ENCODE results near the gene PLCXD3. TPM values are rescaled to one million over a fixed set of nuclear protein-coding genes. Genes with fewer than 3 reads are reported as not detected.

The PLCXD3 gene
- total and polyA plus RNA-seq, 10 donors: 0.07 to 0.61 (median 0.20) TPM

GRCh38 chr5:41306005-41306404 is 204.4 kb downstream of the PLCXD3 start:
- Histone ChIP-seq H3K4me3 (no peak overlapping the region), H3K36me3 (no peaks in the 10 kb centered on the region), H3K9me3 (no peaks in the 10 kb centered on the region), H3K27me3 (replicated peaks in 1 of 7) (no peaks in the 10 kb centered on the region), H3K4me1 (no peaks in the 10 kb centered on the region), H3K27ac (no peak overlapping the region)
- TF ChIP-seq CTCF (IDR thresholded peaks at IDR 0.05 in 8 of 11, conservative IDR thresholded peaks at IDR 0.05 in 3 of 11): no peak
- no peak for TF ChIP-seq POLR2AphosphoS5 (IDR thresholded peaks at IDR 0.05)
- no peak for TF ChIP-seq POLR2A (IDR thresholded peaks at IDR 0.05)
- 92 to 100% (median 98%) methylated on average over 1 of the region's 1 CpG for WGBS, 5 donors
- intact Hi-C loops (cut with DNase I; ENCODE audit: low total_unique reads): no loop called here
- no peak for DNase-seq

GRCh38 chr5:41305056-41305455 is 205.3 kb downstream of the PLCXD3 start:
- no peak overlapping the region for H3K27ac ChIP-seq
- intact Hi-C loops (cut with DNase I; ENCODE audit: low total_unique reads): no loop called here
- TF ChIP-seq CTCF (IDR thresholded peaks at IDR 0.05 in 8 of 11, conservative IDR thresholded peaks at IDR 0.05 in 3 of 11): no peak
- no peak for TF ChIP-seq POLR2AphosphoS5 (IDR thresholded peaks at IDR 0.05)
- no peak for TF ChIP-seq POLR2A (IDR thresholded peaks at IDR 0.05)

GRCh38 chr5:41296066-41296465 is 214.3 kb downstream of the PLCXD3 start:
- Histone ChIP-seq H3K36me3 (no peaks in the 10 kb centered on the region), H3K9me3 (peaks cover 0 to 2% (median 0%) of the 10 kb centered on the region in 8 donors), H3K4me3 (no peak overlapping the region), H3K4me1 (no peaks in the 10 kb centered on the region), H3K27me3 (replicated peaks in 1 of 7) (no peaks in the 10 kb centered on the region), H3K27ac (no peak overlapping the region)
- TF ChIP-seq CTCF (IDR thresholded peaks at IDR 0.05 in 8 of 11, conservative IDR thresholded peaks at IDR 0.05 in 3 of 11): no peak
- TF ChIP-seq POLR2AphosphoS5 (IDR thresholded peaks at IDR 0.05): no peak
- no peak for TF ChIP-seq POLR2A (IDR thresholded peaks at IDR 0.05)
- intact Hi-C loops (cut with DNase I; ENCODE audit: low total_unique reads): no loop called here
- no peak for DNase-seq
- WGBS, 5 donors: 73 to 93% (median 78%) methylated on average over 1 of the region's 1 CpG

More at GRCh38 chr5:41305056-41305455, 205.3 kb downstream of the PLCXD3 start:
- no peaks in the 10 kb centered on the region for H3K27me3 ChIP-seq (replicated peaks in 1 of 7)
- H3K4me1 ChIP-seq: no peaks in the 10 kb centered on the region
- DNase-seq: no peak
- no peaks in the 10 kb centered on the region for H3K9me3 ChIP-seq
- 61 to 81% (median 69%) methylated on average over 2 of the region's 2 CpGs for WGBS, 5 donors
- H3K36me3 ChIP-seq: no peaks in the 10 kb centered on the region
- no peak overlapping the region for H3K4me3 ChIP-seq

DNA sequence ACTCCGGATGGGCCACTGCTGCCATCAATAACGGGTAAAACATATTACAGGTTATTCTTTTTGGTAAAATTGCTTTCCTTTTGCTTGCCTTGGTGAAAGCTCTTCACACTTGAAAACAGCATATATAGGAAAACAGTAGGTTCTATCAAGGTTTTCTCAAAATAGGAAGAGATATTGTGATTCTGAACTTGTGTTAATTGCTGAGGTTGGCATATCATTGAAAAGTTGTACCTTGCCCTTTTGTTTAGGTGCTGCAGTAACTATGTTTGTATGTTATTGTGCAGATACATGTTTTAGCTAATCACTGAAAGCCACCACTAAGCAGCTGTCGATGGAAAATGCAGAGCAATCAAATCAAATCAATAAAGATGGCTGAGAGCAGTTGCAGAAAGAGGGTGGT is 219.1 kb downstream of the PLCXD3 start:
- Histone ChIP-seq H3K4me1 (no peaks in the 10 kb centered on the region), H3K4me3 (no peak overlapping the region), H3K27me3 (replicated peaks in 1 of 7) (no peaks in the 10 kb centered on the region), H3K27ac (no peak overlapping the region), H3K9me3 (peaks cover 0 to 7% (median 0%) of the 10 kb centered on the region in 8 donors), H3K36me3 (no peaks in the 10 kb centered on the region)
- intact Hi-C loops (cut with DNase I; ENCODE audit: low total_unique reads): no loop called here
- no peak for TF ChIP-seq POLR2AphosphoS5 (IDR thresholded peaks at IDR 0.05)
- no peak for TF ChIP-seq CTCF (IDR thresholded peaks at IDR 0.05 in 8 of 11, conservative IDR thresholded peaks at IDR 0.05 in 3 of 11)
- TF ChIP-seq POLR2A (IDR thresholded peaks at IDR 0.05): no peak
- no peak for DNase-seq
- 75 to 89% (median 83%) methylated on average over 3 of the region's 3 CpGs for WGBS, 5 donors

Measured in spleen (tissue), 11 donors.